Tibial nerve (tissue), 4 donors: ENCODE results near the gene CTBS. TPM values are rescaled to one million over a fixed set of nuclear protein-coding genes. Genes with fewer than 3 reads are reported as not detected.
A peak's percentile ranks its signal among the peaks of the same experiment; 100 is the strongest.

ENCODE experiments used
- DNase-seq, 2 donors: peaks; one replicate each; pipeline ENCODE4 v3.0.0-alpha.2; 2019; ENCODE audit warnings: low spot score in 2 of 2
- H3K27ac ChIP-seq, 4 donors: fragments of 200-600 bp; sonication (generic) in 3 of 4; one replicate each; pipeline ENCODE4 v1.5.1; 2017 to 2019; ENCODE audit warnings: mild to moderate bottlenecking in 1 of 4
- H3K27me3 ChIP-seq, 2 donors: fragments of 200-600 bp; sonication (generic) in 1 of 2; one replicate each; pipeline versions ENCODE4 v1.5.1 to v1.6.0; 2017 to 2019
- H3K36me3 ChIP-seq, 3 donors: fragments of 200-600 bp; sonication (generic); one replicate each; pipeline ENCODE4 v1.5.1; 2018 to 2019
- H3K4me1 ChIP-seq, 4 donors: fragments of 200-600 bp; sonication (generic) in 3 of 4; one replicate each; pipeline ENCODE4 v1.5.1; 2017 to 2019
- H3K4me3 ChIP-seq, 4 donors: fragments of 200-600 bp; sonication (generic) in 3 of 4; one replicate each; pipeline ENCODE4 v1.5.1; 2017 to 2019; ENCODE audit warnings: mild to moderate bottlenecking in 1 of 4, moderate library complexity in 1 of 4
- H3K9me3 ChIP-seq, 4 donors: fragments of 200-600 bp; sonication (generic) in 3 of 4; one replicate each; pipeline ENCODE4 v1.5.1; 2017 to 2019
- EP300 ChIP-seq, 2 donors: sonication (generic); formaldehyde crosslinking; IDR thresholded peaks; one replicate each; pipeline ENCODE4 v1.6.1; 2017; ENCODE audit warnings: antibody characterized with exemption in 2 of 2, mild to moderate bottlenecking in 1 of 2
- POLR2A ChIP-seq, 2 donors: fragments of 450-650 bp; IDR thresholded peaks; one replicate each; pipeline ENCODE4 v1.6.1; 2017; ENCODE audit warnings: antibody characterized with exemption in 2 of 2, mild to moderate bottlenecking in 2 of 2, moderate library complexity in 2 of 2
- WGBS, 2 donors: methylation state at CpG; one replicate each; pipeline ENCODE4 v1.1.5; 2018; 5-methylcytosine and 5-hydroxymethylcytosine counted together
- total RNA-seq, 4 donors: library from RNA; depleted of rRNA; stranded (reverse); fragments of >200 nt; gene quantifications; one replicate each; pipeline ENCODE4 v1.1.0, GENCODE V29; 2016
- TF ChIP-seq, protein P1 (sequence below), 5 experiments: fragments of 200-600 bp in 3 of 5; fragments of 450-650 bp in 2 of 5; sonication (generic) in 3 of 5; IDR thresholded peaks; one replicate each; pipeline ENCODE4 v1.5.1; 2016 to 2019; ENCODE audit warnings: antibody characterized with exemption in 5 of 5, mild to moderate bottlenecking in 3 of 5, moderate library complexity in 2 of 5

Gene CTBS
- total RNA-seq, 4 donors from 2014 or later: 12.9 to 18.4 (median 15.7) TPM

DNA sequence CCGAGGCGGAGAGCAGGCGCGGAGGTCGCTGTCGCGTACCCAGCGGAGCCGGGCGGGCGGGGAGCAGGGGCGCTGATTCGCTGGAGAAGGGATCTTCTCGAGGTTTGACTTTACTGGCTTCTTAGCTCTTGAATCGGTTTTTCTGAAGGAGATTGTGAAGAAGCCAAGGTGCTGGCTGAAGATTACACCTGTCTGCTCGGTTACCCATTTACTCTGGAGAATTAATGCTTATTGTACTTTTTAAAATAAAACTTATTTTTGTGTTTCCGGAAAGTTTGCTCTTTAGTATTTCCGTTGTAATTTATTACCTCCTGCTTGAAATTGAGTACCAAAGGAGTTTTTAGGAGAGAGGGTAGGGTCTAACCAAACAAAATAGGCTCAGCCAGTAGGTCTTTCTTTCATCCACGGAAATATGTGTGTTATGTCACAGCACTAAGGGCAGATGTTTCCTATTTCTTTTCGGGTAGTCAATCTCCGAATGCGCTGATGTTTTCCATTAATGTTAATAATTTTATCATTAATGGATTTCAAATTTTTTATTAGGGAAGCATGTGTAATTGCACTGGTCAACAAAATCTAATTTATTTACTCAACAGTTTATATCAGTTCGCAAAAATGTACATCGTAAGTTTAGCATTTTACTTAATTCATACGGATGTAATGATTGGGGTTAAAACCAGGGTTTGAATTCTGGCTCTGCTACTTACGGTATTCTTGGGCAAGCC lies 67.3 kb downstream of the CTBS start:
- 18% methylated on average over 24 to 26 of the region's 26 CpGs for WGBS, 2 donors
- TF ChIP-seq POLR2A (IDR thresholded peaks at IDR 0.05) (no peak), EP300 (IDR thresholded peaks at IDR 0.05) (no peak)
- DNase-seq: no peak

DNA sequence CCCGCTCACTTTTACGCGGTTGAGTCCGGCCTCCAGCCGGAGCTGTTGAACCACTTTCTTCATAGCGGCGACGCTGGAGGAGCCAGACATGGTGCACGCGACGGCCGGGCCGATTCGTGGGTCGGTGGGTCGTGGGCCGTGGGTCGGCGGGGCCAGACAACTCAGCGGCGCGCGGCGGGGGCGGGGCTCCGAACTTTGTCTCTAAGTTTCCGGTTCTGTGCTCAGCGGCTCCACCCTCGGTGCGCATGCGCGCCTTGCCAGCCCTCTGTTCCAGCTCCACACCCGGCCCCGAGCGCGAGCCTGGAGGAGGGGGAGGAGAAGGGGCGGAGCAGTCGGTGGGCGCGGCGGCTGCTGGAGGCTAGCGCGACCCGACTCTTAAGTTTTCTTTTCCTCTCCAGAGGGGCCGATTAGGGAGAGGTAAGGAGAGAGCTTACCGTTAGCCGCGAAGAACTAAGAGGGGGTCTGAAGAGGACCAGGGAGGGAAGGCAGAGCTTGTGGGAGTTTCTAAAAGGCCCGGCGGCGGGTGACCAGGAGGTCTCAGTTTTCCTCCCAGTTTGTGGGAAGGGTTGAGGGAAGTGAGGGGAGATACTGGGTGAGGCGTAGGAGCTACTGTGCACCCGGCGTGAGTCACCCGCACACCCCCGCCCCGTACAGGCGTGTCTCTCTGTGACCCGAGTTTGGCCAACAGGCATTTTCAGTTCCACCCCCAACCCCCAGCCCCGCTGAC lies 68.1 kb downstream of the CTBS start, which contains the start of the genes GNG5 and SPATA1:
TSS of gene GNG5 (minus strand) at position 580 of the 727 bp plus-strand sequence. CDS start at position 90, 490 bp downstream.
TSS of gene SPATA1 (plus strand) at position 385 of the 727 bp plus-strand sequence. CDS start 9,974 bp downstream, outside the sequence.
- Histone ChIP-seq H3K9me3 (peaks cover 0 to 25% (median 5%) of the 10 kb centered on the region in 4 donors), H3K27ac (peak within 1 kb of the TSS; percentile 94 to 98 (median 96)), H3K4me3 (peak within 1 kb of the TSS; percentile 55 to 87 (median 80)), H3K4me1 (peaks cover 0 to 43% (median 19%) of the 10 kb centered on the region in 4 donors), H3K36me3 (peaks cover 0 to 8% (median 0%) of the 10 kb centered on the region in 3 donors), H3K27me3 (no peaks in the 10 kb centered on the region)
- TF ChIP-seq, protein P1, sequence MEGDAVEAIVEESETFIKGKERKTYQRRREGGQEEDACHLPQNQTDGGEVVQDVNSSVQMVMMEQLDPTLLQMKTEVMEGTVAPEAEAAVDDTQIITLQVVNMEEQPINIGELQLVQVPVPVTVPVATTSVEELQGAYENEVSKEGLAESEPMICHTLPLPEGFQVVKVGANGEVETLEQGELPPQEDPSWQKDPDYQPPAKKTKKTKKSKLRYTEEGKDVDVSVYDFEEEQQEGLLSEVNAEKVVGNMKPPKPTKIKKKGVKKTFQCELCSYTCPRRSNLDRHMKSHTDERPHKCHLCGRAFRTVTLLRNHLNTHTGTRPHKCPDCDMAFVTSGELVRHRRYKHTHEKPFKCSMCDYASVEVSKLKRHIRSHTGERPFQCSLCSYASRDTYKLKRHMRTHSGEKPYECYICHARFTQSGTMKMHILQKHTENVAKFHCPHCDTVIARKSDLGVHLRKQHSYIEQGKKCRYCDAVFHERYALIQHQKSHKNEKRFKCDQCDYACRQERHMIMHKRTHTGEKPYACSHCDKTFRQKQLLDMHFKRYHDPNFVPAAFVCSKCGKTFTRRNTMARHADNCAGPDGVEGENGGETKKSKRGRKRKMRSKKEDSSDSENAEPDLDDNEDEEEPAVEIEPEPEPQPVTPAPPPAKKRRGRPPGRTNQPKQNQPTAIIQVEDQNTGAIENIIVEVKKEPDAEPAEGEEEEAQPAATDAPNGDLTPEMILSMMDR (IDR thresholded peaks at IDR 0.05): peak in 1 of 5 experiments; percentile 0
- TF ChIP-seq EP300 (IDR thresholded peaks at IDR 0.05) (peak; percentile 42 to 84), POLR2A (IDR thresholded peaks at IDR 0.05) (peak; percentile 53 to 69)
- 1% methylated on average over 20 to 57 of the region's 60 CpGs for WGBS, 2 donors
- DNase-seq: peak; percentile 96 to 97

More for the DNA sequence above, 67.3 kb downstream of the CTBS start:
- Histone ChIP-seq H3K36me3 (peaks cover 0 to 8% (median 0%) of the 10 kb centered on the region in 3 donors), H3K27me3 (no peaks in the 10 kb centered on the region), H3K4me1 (peaks cover 0 to 36% (median 19%) of the 10 kb centered on the region in 4 donors), H3K4me3 (peak overlapping the region; percentile 55 to 87 (median 80)), H3K9me3 (peaks cover 0 to 25% (median 5%) of the 10 kb centered on the region in 4 donors), H3K27ac (peak overlapping the region; percentile 94 to 98 (median 96))

DNA sequence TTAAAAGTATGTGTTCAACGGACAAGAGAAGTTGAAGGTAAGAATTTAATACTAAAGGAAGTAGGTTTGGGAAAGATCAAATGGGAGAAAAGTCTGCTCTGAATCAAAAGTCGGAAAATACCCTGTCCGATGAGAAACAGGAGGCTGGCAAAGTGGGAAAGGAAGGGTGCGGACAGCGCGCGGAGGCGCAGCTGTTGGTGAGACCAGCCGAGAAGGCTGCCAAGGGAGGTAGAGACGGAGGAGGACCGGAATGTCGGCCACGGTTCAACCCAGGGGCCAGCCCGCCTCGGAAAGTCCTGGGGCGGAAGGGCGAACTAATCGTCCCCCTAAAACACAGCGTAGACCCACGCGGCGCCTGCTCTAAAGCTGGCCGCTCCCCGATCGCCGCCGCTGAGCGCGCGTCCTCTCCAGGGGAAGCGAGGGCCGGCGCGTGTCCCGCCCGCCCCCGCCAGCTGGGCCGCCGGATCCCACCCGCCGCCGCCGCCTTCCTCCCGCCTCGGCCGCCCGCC lies 68.7 kb downstream of the CTBS start:
- TF ChIP-seq POLR2A (IDR thresholded peaks at IDR 0.05): no peak
- TF ChIP-seq, protein P1 (IDR thresholded peaks at IDR 0.05): peak in 1 of 5 experiments; percentile 1
- Histone ChIP-seq H3K27me3 (no peaks in the 10 kb centered on the region), H3K27ac (peak overlapping the region; percentile 94 to 98 (median 96)), H3K36me3 (peaks cover 0 to 8% (median 0%) of the 10 kb centered on the region in 3 donors), H3K4me1 (peaks cover 0 to 49% (median 19%) of the 10 kb centered on the region in 4 donors), H3K4me3 (peak overlapping the region; percentile 55 to 87 (median 80)), H3K9me3 (peaks cover 0 to 21% (median 5%) of the 10 kb centered on the region in 4 donors)
- peak in 1 of 2 donors; percentile 46 for DNase-seq
- WGBS, 2 donors: 0% methylated on average over 38 to 43 of the region's 47 CpGs

DNA sequence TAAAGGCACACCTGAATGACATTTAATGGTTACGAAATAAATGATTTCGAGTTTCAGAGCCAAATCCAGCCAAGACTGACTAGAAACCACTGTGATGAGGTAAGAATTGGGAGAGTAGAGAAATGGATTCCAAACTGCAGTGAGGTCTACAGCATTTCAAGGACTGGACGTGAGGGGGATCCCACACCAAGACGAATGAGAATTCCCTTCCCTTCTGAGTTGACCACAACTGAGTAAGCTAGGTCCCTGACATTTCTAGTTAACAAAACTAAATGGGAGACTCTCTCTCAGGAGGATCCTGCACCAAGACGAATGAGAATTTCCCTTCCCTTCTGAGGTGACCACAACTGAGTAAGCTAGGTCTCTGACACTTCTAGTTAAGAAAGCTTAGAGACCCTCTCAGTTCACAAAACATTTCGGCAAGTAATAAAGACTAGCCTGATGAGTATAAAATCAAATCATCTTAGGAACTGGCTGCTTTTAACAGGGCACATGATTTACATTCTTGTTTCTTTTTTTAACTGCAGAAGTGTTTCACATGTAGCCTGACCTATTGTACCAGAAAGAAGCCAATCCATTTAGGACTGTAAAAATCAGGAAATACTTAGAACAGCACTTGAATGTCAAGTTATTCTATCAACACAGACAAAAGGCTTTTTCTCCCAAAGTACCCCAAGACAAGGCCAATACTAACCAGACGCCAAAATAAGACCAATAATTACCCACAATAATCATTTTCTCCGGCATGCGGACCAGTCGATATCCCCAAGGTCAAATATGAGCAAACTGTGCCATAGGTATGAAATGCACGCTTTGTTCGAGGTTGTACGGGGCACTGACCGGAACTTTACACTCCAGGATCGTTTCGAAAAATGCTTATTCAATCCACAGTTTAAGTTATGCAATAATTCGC lies 69.4 kb downstream of the CTBS start:
- TF ChIP-seq POLR2A (IDR thresholded peaks at IDR 0.05) (no peak), EP300 (IDR thresholded peaks at IDR 0.05) (no peak)
- TF ChIP-seq, protein P1 (IDR thresholded peaks at IDR 0.05): no peak
- H3K27me3 ChIP-seq: no peaks in the 10 kb centered on the region
- H3K9me3 ChIP-seq: peaks cover 0 to 14% (median 2%) of the 10 kb centered on the region in 4 donors
- H3K4me3 ChIP-seq: peak overlapping the region; percentile 55 to 87 (median 80)
- peak overlapping the region; percentile 94 to 98 (median 96) for H3K27ac ChIP-seq
- no peak for DNase-seq
- peaks cover 0 to 14% (median 0%) of the 10 kb centered on the region in 3 donors for H3K36me3 ChIP-seq
- WGBS, 2 donors: 7% methylated on average over 17 of the region's 17 CpGs
- H3K4me1 ChIP-seq: peaks cover 0 to 56% (median 19%) of the 10 kb centered on the region in 4 donors
